ENCODE data around the gene KCNJ6.

KCNJ6 gene

GRCh38 chr21:37565530-37566223, 350.6 kb downstream of the KCNJ6 start:
- TF ChIP-seq TSHZ2 (CRISPR knock-in tag; IDR thresholded peaks at IDR 0.05) (no peak), ZFP30 (CRISPR knock-in tag; IDR thresholded peaks at IDR 0.05) (no peak)
- no peak for ATAC-seq

GRCh38 chr21:37564924-37565529, 351.2 kb downstream of the KCNJ6 start:
- no peak for ATAC-seq
- TF ChIP-seq ISL1 (CRISPR knock-in tag; IDR thresholded peaks at IDR 0.05) (no peak), CSRNP3 (CRISPR knock-in tag; IDR thresholded peaks at IDR 0.05) (no peak), RARB (CRISPR knock-in tag; IDR thresholded peaks at IDR 0.05) (no peak), BACH2 (CRISPR knock-in tag; IDR thresholded peaks at IDR 0.05; ENCODE audit: borderline replicate concordance) (no peak), ZNF565 (CRISPR knock-in tag; conservative IDR thresholded peaks at IDR 0.05; ENCODE audit: low read depth) (no peak), ZFP30 (CRISPR knock-in tag; IDR thresholded peaks at IDR 0.05) (no peak), PATZ1 (CRISPR knock-in tag; IDR thresholded peaks at IDR 0.05; ENCODE audit: borderline replicate concordance) (no peak)

- no peak for TF ChIP-seq CSRNP3 (CRISPR knock-in tag; IDR thresholded peaks at IDR 0.05)
- no peak for TF ChIP-seq ESRRG (CRISPR knock-in tag; IDR thresholded peaks at IDR 0.05)
- no peak for TF ChIP-seq CSDC2 (CRISPR knock-in tag; IDR thresholded peaks at IDR 0.05)
- TF ChIP-seq RARB (CRISPR knock-in tag; IDR thresholded peaks at IDR 0.05): no peak
- no peak for TF ChIP-seq PATZ1 (CRISPR knock-in tag; IDR thresholded peaks at IDR 0.05; ENCODE audit: borderline replicate concordance)
- TF ChIP-seq ZNF8 (CRISPR knock-in tag; IDR thresholded peaks at IDR 0.05): no peak
- TF ChIP-seq CREB5 (CRISPR knock-in tag; IDR thresholded peaks at IDR 0.05; ENCODE audit: low read depth): no peak
- TF ChIP-seq ZFP30 (CRISPR knock-in tag; IDR thresholded peaks at IDR 0.05): no peak
- TF ChIP-seq TOX (CRISPR knock-in tag; IDR thresholded peaks at IDR 0.05; ENCODE audit: borderline replicate concordance): no peak
- TF ChIP-seq GLIS3 (CRISPR knock-in tag; IDR thresholded peaks at IDR 0.05): no peak
- TF ChIP-seq ZNF565 (CRISPR knock-in tag; conservative IDR thresholded peaks at IDR 0.05; ENCODE audit: low read depth): no peak
- no peak for TF ChIP-seq ARNTL (CRISPR knock-in tag; IDR thresholded peaks at IDR 0.05; ENCODE audit: borderline replicate concordance, low read depth)
- TF ChIP-seq OSR1 (CRISPR knock-in tag; IDR thresholded peaks at IDR 0.05): no peak
- TF ChIP-seq ZNF70 (CRISPR knock-in tag; IDR thresholded peaks at IDR 0.05): no peak
- ATAC-seq: peak; percentile 93
These were observed 351.8 kb downstream of the KCNJ6 start for GRCh38 chr21:37564341-37564923.

All from SK-N-SH treated with all-trans-retinoic acid at 6 μM for 48 hours (cell line).